A673 (cell line): Measurements from ENCODE around the gene NLGN4Y. TPM values are rescaled to one million over a fixed set of nuclear protein-coding genes. Genes with fewer than 3 reads are reported as not detected.

Experiments used
- BruUV-seq: library from RNA; stranded (reverse); fragments of 400-500 nt; replicated peaks from 2 replicates; lab custom pipeline; 2021; lab: Mats Ljungman, UMichigan
- CTCF ChIA-PET: fragments of 300-600 bp; sonication (Branson Sonifier 250); formaldehyde crosslinking; loops from one replicate; lab custom pipeline; 2022; ENCODE audit warnings: antibody characterized with exemption; lab: Charles Lee
- POLR2A ChIA-PET: fragments of 300-600 bp; sonication (Branson Sonifier 250); formaldehyde crosslinking; loops from one replicate; lab custom pipeline; 2022; ENCODE audit warnings: antibody characterized with exemption; ENCODE audit not compliant: low non-redundant PET; lab: Charles Lee
- DNase-seq: peaks from one replicate; pipeline ENCODE4 v3.0.0-alpha.2; 2015; ENCODE audit warnings: low spot score
- H3K27ac ChIP-seq: fragments of 200-600 bp; sonication (generic); 2 replicates; pipeline ENCODE4 v1.5.1; 2016; ENCODE audit warnings: mixed run types, low read depth, mild to moderate bottlenecking, mixed read lengths, antibody characterized with exemption, low read length; ENCODE audit not compliant: poor library complexity, severe bottlenecking
- H3K27me3 ChIP-seq: fragments of 200-600 bp; sonication (generic); replicated peaks from 2 replicates; pipeline ENCODE4 v1.6.1; 2017; ENCODE audit warnings: mixed run types, low read depth, mild to moderate bottlenecking, mixed read lengths, antibody characterized with exemption, low read length; ENCODE audit not compliant: insufficient read depth, poor library complexity
- H3K36me3 ChIP-seq: fragments of 200-600 bp; sonication (generic); 2 replicates; pipeline ENCODE4 v1.6.1; 2016; ENCODE audit warnings: mixed run types, mild to moderate bottlenecking, mixed read lengths, antibody characterized with exemption, low read length; ENCODE audit not compliant: insufficient read depth, poor library complexity, severe bottlenecking
- H3K4me1 ChIP-seq: fragments of 200-600 bp; sonication (generic); 2 replicates; pipeline ENCODE4 v1.6.1; 2017; ENCODE audit warnings: mixed run types, mild to moderate bottlenecking, mixed read lengths, antibody characterized with exemption, low read length; ENCODE audit not compliant: insufficient read depth, poor library complexity, severe bottlenecking
- H3K4me3 ChIP-seq: fragments of 200-600 bp; sonication (generic); 2 replicates; pipeline ENCODE4 v1.5.1; 2016; ENCODE audit warnings: low read depth, mixed run types, mild to moderate bottlenecking, mixed read lengths, low read length; ENCODE audit not compliant: poor library complexity, severe bottlenecking
- H3K9me3 ChIP-seq: fragments of 200-600 bp; sonication (generic); 2 replicates; pipeline ENCODE4 v1.6.1; 2016; ENCODE audit warnings: mixed run types, low read depth, mild to moderate bottlenecking, mixed read lengths, antibody characterized with exemption, low read length; ENCODE audit not compliant: poor library complexity, severe bottlenecking
- CTCF ChIP-seq: fragments of 300-800, 200-600 bp; sonication (generic); conservative IDR thresholded peaks from 2 replicates; pipeline ENCODE4 v1.5.1; 2017; ENCODE audit warnings: low read depth, mild to moderate bottlenecking, antibody characterized with exemption, low read length, moderate library complexity, mixed read lengths
- EZH2 ChIP-seq: fragments of 200-600 bp; sonication (generic); IDR thresholded peaks from 2 replicates; pipeline ENCODE4 v1.6.1; 2017; ENCODE audit warnings: borderline replicate concordance, low read depth, mild to moderate bottlenecking, mixed read lengths, antibody characterized with exemption, low read length; ENCODE audit not compliant: poor library complexity, severe bottlenecking
- intact Hi-C: fragments of 100-400 bp; cut with micrococcal nuclease; formaldehyde crosslinking; loops from one replicate; pipeline ENCODE4 v1.10.0; 2022; ENCODE audit not compliant: unreplicated experiment
- total RNA-seq: library from RNA; stranded (reverse); gene quantifications from 2 replicates; pipeline ENCODE4 v1.2.3, GENCODE V29; 2021

NLGN4Y gene
- total RNA-seq, 1 experiment from 2014 or later, result not detected

GRCh38 chrY:14825728-14826127 is 301.4 kb downstream of the NLGN4Y start:
- Histone ChIP-seq H3K27me3 (no peaks in the 10 kb centered on the region), H3K36me3 (no peaks in the 10 kb centered on the region), H3K4me1 (no peaks in the 10 kb centered on the region), H3K4me3 (no peak overlapping the region), H3K27ac (no peak overlapping the region), H3K9me3 (no peaks in the 10 kb centered on the region)
- intact Hi-C loops, result no loop called here
- TF ChIP-seq EZH2 (no peak), CTCF (no peak)
- BruUV-seq, result no TSS peak
- ChIA-PET CTCF (no interaction called here), POLR2A (no interaction called here)
- DNase-seq, result no peak

- TF ChIP-seq EZH2 (no peak), CTCF (no peak)
- Histone ChIP-seq H3K4me3 (no peak overlapping the region), H3K27me3 (no peaks in the 10 kb centered on the region), H3K36me3 (no peaks in the 10 kb centered on the region), H3K27ac (no peak overlapping the region), H3K9me3 (no peaks in the 10 kb centered on the region), H3K4me1 (no peaks in the 10 kb centered on the region)
- BruUV-seq, result no TSS peak
- ChIA-PET CTCF (no interaction called here), POLR2A (no interaction called here)
- no peak for DNase-seq
- intact Hi-C loops, result no loop called here
Observed at GRCh38 chrY:14828531-14828930, 304.2 kb downstream of the NLGN4Y start.

DNA sequence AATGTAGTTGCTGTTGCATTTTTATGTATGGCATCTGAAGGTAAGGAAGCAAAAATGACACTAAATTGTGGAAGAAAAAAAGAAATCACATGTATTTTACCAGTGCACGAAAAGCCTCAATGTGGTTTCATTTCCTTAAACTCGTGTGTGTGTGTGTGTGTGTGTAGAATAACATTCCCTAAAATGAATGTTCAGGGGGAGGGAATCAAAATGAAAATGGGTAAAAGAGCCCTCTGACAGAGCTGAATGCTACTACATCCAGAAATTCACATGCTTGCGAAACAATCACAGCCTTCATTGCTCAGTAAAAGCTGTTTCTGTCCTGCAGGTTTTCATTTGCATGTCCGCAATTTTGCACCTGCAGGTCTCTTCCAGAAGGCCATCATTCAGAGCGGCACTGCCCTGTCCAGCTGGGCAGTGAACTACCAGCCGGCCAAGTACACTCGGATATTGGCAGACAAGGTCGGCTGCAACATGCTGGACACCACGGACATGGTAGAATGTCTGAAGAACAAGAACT is 305.1 kb downstream of the NLGN4Y start:
- DNase-seq, result no peak
- no TSS peak for BruUV-seq
- Histone ChIP-seq H3K27me3 (no peaks in the 10 kb centered on the region), H3K4me3 (no peak overlapping the region), H3K9me3 (no peaks in the 10 kb centered on the region), H3K27ac (no peak overlapping the region), H3K4me1 (no peaks in the 10 kb centered on the region), H3K36me3 (no peaks in the 10 kb centered on the region)
- intact Hi-C loops, result no loop called here
- TF ChIP-seq EZH2 (no peak), CTCF (no peak)
- CTCF ChIA-PET, result no interaction called here
- POLR2A ChIA-PET, result no interaction called here
